Cardiac fibroblast (primary cell): Measurements from ENCODE around the gene OR51G1.

Experiments
- DNase-seq, 2 donors: peaks; one replicate each; pipeline versions ENCODE4 v3.0.0 to v3.0.0-alpha.2; 2010; ENCODE audit warnings: low read depth in 2 of 2
- H3K4me3 ChIP-seq, 2 donors: replicated peaks in 1 of 2; 1 replicate in 1 of 2; 2 replicates in 1 of 2; pipeline ENCODE4 v1.5.1; 2011; ENCODE audit warnings: low read depth in 2 of 2, low read length in 2 of 2, mild to moderate bottlenecking in 2 of 2, moderate library complexity in 1 of 2
- TF ChIP-seq, protein P1 (sequence below): IDR thresholded peaks from one replicate; pipeline ENCODE4 v1.5.1; 2011; ENCODE audit warnings: low read depth, mild to moderate bottlenecking, low read length, inconsistent platforms

Gene OR51G1

DNA sequence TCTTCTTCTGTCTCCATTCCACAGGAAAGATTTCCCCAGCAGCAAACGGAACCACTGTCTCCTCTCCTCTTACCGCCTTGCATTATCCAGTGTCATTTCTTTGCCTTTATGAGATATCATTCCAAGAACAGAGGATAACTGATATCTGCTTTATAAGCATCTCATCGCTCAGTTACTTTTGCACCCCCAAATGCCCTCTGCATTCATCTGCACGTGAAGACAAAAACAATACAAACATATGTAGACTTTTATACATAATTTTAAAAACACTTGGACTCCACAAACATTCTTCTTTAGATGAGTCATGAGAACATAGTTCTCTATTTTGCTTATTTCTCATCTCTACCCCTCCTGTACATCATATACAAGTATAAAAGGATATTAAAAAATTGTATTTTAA lies 43.0 kb downstream of the OR51G1 start:
- TF ChIP-seq, protein P1, sequence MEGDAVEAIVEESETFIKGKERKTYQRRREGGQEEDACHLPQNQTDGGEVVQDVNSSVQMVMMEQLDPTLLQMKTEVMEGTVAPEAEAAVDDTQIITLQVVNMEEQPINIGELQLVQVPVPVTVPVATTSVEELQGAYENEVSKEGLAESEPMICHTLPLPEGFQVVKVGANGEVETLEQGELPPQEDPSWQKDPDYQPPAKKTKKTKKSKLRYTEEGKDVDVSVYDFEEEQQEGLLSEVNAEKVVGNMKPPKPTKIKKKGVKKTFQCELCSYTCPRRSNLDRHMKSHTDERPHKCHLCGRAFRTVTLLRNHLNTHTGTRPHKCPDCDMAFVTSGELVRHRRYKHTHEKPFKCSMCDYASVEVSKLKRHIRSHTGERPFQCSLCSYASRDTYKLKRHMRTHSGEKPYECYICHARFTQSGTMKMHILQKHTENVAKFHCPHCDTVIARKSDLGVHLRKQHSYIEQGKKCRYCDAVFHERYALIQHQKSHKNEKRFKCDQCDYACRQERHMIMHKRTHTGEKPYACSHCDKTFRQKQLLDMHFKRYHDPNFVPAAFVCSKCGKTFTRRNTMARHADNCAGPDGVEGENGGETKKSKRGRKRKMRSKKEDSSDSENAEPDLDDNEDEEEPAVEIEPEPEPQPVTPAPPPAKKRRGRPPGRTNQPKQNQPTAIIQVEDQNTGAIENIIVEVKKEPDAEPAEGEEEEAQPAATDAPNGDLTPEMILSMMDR, result no peak
- DNase-seq, result peak in 1 of 2 donors; percentile 34
- no peak overlapping the region for H3K4me3 ChIP-seq
